ENCODE data around the gene LHX6.

GRCh38 chr9:122223435-122223834 lies 5.3 kb downstream of the LHX6 start:
- TF ChIP-seq CTCF (IDR thresholded peaks at IDR 0.05), result no peak
- no peak for TF ChIP-seq POLR2A (IDR thresholded peaks at IDR 0.05)
